Measurements from ENCODE around the gene SEC22A.

GRCh38 chr3:123169930-123170329 is 31.8 kb upstream of the SEC22A start:
- TF ChIP-seq CTCF (conservative IDR thresholded peaks at IDR 0.05; ENCODE audit: low read length) (no peak), EZH2phosphoT487 (IDR thresholded peaks at IDR 0.05; ENCODE audit: borderline replicate concordance) (no peak)
